Endothelial cell of umbilical vein (primary cell): ENCODE results near the gene FRMPD1. TPM values are rescaled to one million over a fixed set of nuclear protein-coding genes. Genes with fewer than 3 reads are reported as not detected.

Experiments used
- BruUV-seq: library from RNA; stranded (reverse); fragments of 400-500 nt; replicated peaks from 2 replicates; lab custom pipeline; 2021; lab: Mats Ljungman, UMichigan
- CTCF ChIA-PET: fragments of 300-600, 350-600 bp; sonication (Branson Sonifier 250); formaldehyde crosslinking; loops from one replicate; lab custom pipeline; 2021; ENCODE audit warnings: antibody characterized with exemption, inconsistent platforms; lab: Charles Lee
- POLR2A ChIA-PET: fragments of 300-600, 350-600 bp; sonication (Branson Sonifier 250); formaldehyde crosslinking; loops from one replicate; lab custom pipeline; 2021; ENCODE audit warnings: antibody characterized with exemption, inconsistent platforms; lab: Charles Lee
- DNase-seq: peaks from one replicate; pipeline ENCODE4 v3.0.0-alpha.2; 2011; ENCODE audit warnings: low read depth, low spot score
- FAIRE-seq: peaks from 2 replicates; lab custom pipeline; 2011; peaks lifted over from hg19 to GRCh38; lab: Jason Lieb, UNC
- H2AFZ ChIP-seq: 2 replicates; pipeline ENCODE4 v1.6.0; 2012; ENCODE audit warnings: low read depth, low read length, control low read depth, inconsistent platforms
- H3K27ac ChIP-seq: 2 replicates; pipeline ENCODE4 v1.5.1; 2011; ENCODE audit warnings: low read depth, mild to moderate bottlenecking, control low read depth, low read length, moderate library complexity; ENCODE audit not compliant: insufficient read depth
- H3K27me3 ChIP-seq, 2 experiments: 2 replicates each; pipeline versions ENCODE4 v1.6.0 to v1.6.1; 2011; ENCODE audit warnings: low read length in 2 of 2, mixed read lengths in 1 of 2; ENCODE audit not compliant: control insufficient read depth in 2 of 2, insufficient read depth in 2 of 2
- H3K36me3 ChIP-seq, 2 experiments: 2 replicates in 1 of 2; 3 replicates in 1 of 2; pipeline ENCODE4 v1.5.1; 2011; ENCODE audit warnings: low read length in 2 of 2, mild to moderate bottlenecking in 1 of 2, moderate library complexity in 1 of 2; ENCODE audit not compliant: control insufficient read depth in 2 of 2, insufficient read depth in 2 of 2; ENCODE audit errors: extremely low read depth in 1 of 2
- H3K4me1 ChIP-seq: 3 replicates; pipeline ENCODE4 v1.5.1; 2011; ENCODE audit warnings: mild to moderate bottlenecking, low read length; ENCODE audit not compliant: control insufficient read depth, insufficient read depth; ENCODE audit errors: extremely low read depth
- H3K4me2 ChIP-seq: 2 replicates; pipeline ENCODE4 v1.6.1; 2011; ENCODE audit warnings: low read length, control low read depth, mixed read lengths; ENCODE audit not compliant: insufficient read depth
- H3K4me3 ChIP-seq, 3 experiments: fragments of 200-600 bp in 1 of 3; sonication (generic), shearing (Covaris generic) in 1 of 3; replicated peaks in 1 of 3; 2 replicates each; pipeline ENCODE4 v1.5.1; 2011 to 2016; ENCODE audit warnings: control low read depth in 3 of 3, low read length in 3 of 3, mild to moderate bottlenecking in 2 of 3, inconsistent platforms in 1 of 3, low read depth in 1 of 3, moderate library complexity in 1 of 3; ENCODE audit not compliant: insufficient read depth in 1 of 3
- H3K79me2 ChIP-seq: 2 replicates; pipeline ENCODE4 v1.6.0; 2012; ENCODE audit warnings: low read length, inconsistent platforms; ENCODE audit not compliant: control insufficient read depth, insufficient read depth
- H3K9ac ChIP-seq: replicated peaks from 2 replicates; pipeline ENCODE3; 2011; ENCODE audit warnings: low read length, control low read depth; ENCODE audit not compliant: insufficient read depth; ENCODE audit errors: extremely low read depth
- H3K9me1 ChIP-seq: replicated peaks from 3 replicates; pipeline ENCODE4 v1.6.0; 2011; ENCODE audit warnings: mild to moderate bottlenecking, low read length; ENCODE audit not compliant: control insufficient read depth, insufficient read depth; ENCODE audit errors: extremely low read depth
- H3K9me3 ChIP-seq: replicated peaks from 2 replicates; pipeline ENCODE4 v1.5.1; 2012; ENCODE audit warnings: low read length, inconsistent platforms; ENCODE audit not compliant: control insufficient read depth, insufficient read depth
- H4K20me1 ChIP-seq: replicated peaks from 2 replicates; pipeline ENCODE3; 2011; ENCODE audit warnings: mild to moderate bottlenecking, low read length; ENCODE audit not compliant: control insufficient read depth, insufficient read depth; ENCODE audit errors: extremely low read depth
- EZH2 ChIP-seq: IDR thresholded peaks from 2 replicates; pipeline ENCODE4 v1.6.1; 2012; ENCODE audit warnings: borderline replicate concordance, low read depth, mild to moderate bottlenecking, moderate library complexity, low read length, inconsistent platforms; ENCODE audit not compliant: severe bottlenecking
- FOS ChIP-seq: IDR thresholded peaks from 2 replicates; pipeline ENCODE4 v1.6.1; 2011; ENCODE audit warnings: mild to moderate bottlenecking, low read length, moderate library complexity, borderline replicate concordance; ENCODE audit not compliant: insufficient read depth
- GATA2 ChIP-seq: IDR thresholded peaks from 2 replicates; pipeline ENCODE4 v1.7.0; 2011; ENCODE audit warnings: low read depth, mild to moderate bottlenecking, moderate library complexity, mixed read lengths, low read length; ENCODE audit not compliant: insufficient read length, insufficient read depth
- JUN ChIP-seq: IDR thresholded peaks from 2 replicates; pipeline ENCODE4 v1.6.1; 2011; ENCODE audit warnings: borderline replicate concordance, low read depth; ENCODE audit not compliant: insufficient read length, insufficient read depth
- MAX ChIP-seq: IDR thresholded peaks from 2 replicates; pipeline ENCODE4 v1.6.1; 2011; ENCODE audit not compliant: insufficient read depth, insufficient read length
- MYC ChIP-seq: IDR thresholded peaks from one replicate; pipeline ENCODE4 v1.6.1; 2011; ENCODE audit warnings: mild to moderate bottlenecking, low read depth, low read length
- POLR2A ChIP-seq: IDR thresholded peaks from 2 replicates; pipeline ENCODE4 v1.6.1; 2012; ENCODE audit warnings: low read depth, mild to moderate bottlenecking, control low read depth, low read length
- POLR2AphosphoS5 ChIP-seq: IDR thresholded peaks from 2 replicates; pipeline ENCODE4 v1.6.1; 2012; ENCODE audit warnings: low read depth, mild to moderate bottlenecking, control low read depth, low read length, moderate library complexity; ENCODE audit not compliant: insufficient read depth
- dilution Hi-C: fragments of 300-500 bp; cut with MboI; formaldehyde crosslinking; loops from one replicate; pipeline ENCODE4 v1.15.0; 2019; ENCODE audit warnings: low sequenced_read_pairs; ENCODE audit not compliant: extremely low pct_ligation_motif_present
- intact Hi-C: fragments of 100-400 bp; cut with micrococcal nuclease; formaldehyde crosslinking; loops from one replicate; pipeline ENCODE4 v1.10.0; 2022
- polyA plus RNA-seq, 4 experiments: library from polyadenylated mRNA; depleted of rRNA in 3 of 4; stranded (reverse) in 3 of 4; unstranded in 1 of 4; fragments of >200 nt; gene quantifications; 2 replicates each; pipeline versions ENCODE4 v1.2.1 to v1.2.3, GENCODE V29; 2011 to 2012; ENCODE audit warnings: missing spikeins in 1 of 4
- total RNA-seq: library from RNA; stranded (reverse); gene quantifications from 2 replicates; pipeline ENCODE4 v1.2.3, GENCODE V29; 2021
- TF ChIP-seq, protein P1 (sequence below), 2 donors: IDR thresholded peaks; 1 replicate in 1 of 2; 2 replicates in 1 of 2; pipeline ENCODE4 v1.5.1; 2011; ENCODE audit warnings: low read length in 2 of 2, mild to moderate bottlenecking in 2 of 2, moderate library complexity in 2 of 2, control low read depth in 1 of 2, inconsistent platforms in 1 of 2, low read depth in 1 of 2; ENCODE audit not compliant: insufficient read depth in 1 of 2; ENCODE audit errors: extremely low read depth in 1 of 2

The FRMPD1 gene
- total and polyA plus RNA-seq, 2 donors (not counting 3 experiments of a cell fraction or from before 2014, with no cell fraction given): not detected

DNA sequence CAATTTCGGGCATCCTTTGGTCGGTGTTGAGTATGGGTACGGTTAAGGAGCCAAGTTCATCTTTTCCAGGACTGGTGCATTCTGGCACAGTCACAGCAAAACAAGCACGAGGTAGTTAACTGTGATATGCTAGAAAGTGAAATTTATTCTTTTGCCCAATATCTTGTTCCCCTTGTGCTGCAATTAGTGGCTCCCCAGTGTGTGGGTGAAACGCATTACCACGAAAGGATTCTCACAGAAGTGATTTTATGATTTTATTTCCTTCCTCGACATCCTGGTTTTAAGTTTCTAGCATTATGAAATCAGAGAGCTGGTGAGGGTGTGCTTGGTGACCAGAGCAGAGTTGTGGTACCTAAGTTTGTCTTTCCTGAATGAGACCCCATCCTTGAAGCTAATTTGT, 1.5 kb downstream of the FRMPD1 start:
- dilution Hi-C loops: no loop called here
- H3K9me3 ChIP-seq: no peaks in the 10 kb centered on the region
- H3K4me1 ChIP-seq: peaks cover 6% of the 10 kb centered on the region
- H3K9me1 ChIP-seq: no peaks in the 10 kb centered on the region
- peaks cover 45 to 49% of the 10 kb centered on the region in 2 experiments for H3K27me3 ChIP-seq
- no peaks in the 10 kb centered on the region for H4K20me1 ChIP-seq
- POLR2A ChIA-PET: no interaction called here
- FAIRE-seq (no peak), DNase-seq (no peak)
- no peaks in the 10 kb centered on the region for H3K79me2 ChIP-seq
- no peak overlapping the region for H3K27ac ChIP-seq
- H3K36me3 ChIP-seq: no peaks in the 10 kb centered on the region
- no peak overlapping the region for H3K9ac ChIP-seq
- CTCF ChIA-PET: no interaction called here
- no peak overlapping the region for H3K4me2 ChIP-seq
- H2AFZ ChIP-seq: no peak overlapping the region
- no peak overlapping the region for H3K4me3 ChIP-seq
- TF ChIP-seq GATA2 (no peak), JUN (no peak), MYC (no peak), EZH2 (no peak), FOS (no peak), POLR2AphosphoS5 (no peak), POLR2A (no peak), MAX (no peak)
- TF ChIP-seq, protein P1, sequence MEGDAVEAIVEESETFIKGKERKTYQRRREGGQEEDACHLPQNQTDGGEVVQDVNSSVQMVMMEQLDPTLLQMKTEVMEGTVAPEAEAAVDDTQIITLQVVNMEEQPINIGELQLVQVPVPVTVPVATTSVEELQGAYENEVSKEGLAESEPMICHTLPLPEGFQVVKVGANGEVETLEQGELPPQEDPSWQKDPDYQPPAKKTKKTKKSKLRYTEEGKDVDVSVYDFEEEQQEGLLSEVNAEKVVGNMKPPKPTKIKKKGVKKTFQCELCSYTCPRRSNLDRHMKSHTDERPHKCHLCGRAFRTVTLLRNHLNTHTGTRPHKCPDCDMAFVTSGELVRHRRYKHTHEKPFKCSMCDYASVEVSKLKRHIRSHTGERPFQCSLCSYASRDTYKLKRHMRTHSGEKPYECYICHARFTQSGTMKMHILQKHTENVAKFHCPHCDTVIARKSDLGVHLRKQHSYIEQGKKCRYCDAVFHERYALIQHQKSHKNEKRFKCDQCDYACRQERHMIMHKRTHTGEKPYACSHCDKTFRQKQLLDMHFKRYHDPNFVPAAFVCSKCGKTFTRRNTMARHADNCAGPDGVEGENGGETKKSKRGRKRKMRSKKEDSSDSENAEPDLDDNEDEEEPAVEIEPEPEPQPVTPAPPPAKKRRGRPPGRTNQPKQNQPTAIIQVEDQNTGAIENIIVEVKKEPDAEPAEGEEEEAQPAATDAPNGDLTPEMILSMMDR (IDR thresholded peaks at IDR 0.05; ENCODE audit: extremely low read depth in 1 of 2, insufficient read depth in 1 of 2, low read depth in 1 of 2, low read length in 2 of 2): no peak
- intact Hi-C loops: no loop called here
- BruUV-seq: no TSS peak
